ENCODE data around the gene ACSM4. TPM values are rescaled to one million over a fixed set of nuclear protein-coding genes. Genes with fewer than 3 reads are reported as not detected.

Gene ACSM4
- total and polyA plus RNA-seq, 9 of the 15 experiments (the other 6 are each of a cell fraction or from before 2014, with no cell fraction given) = not detected

- TF ChIP-seq BRF1 (IDR thresholded peaks at IDR 0.05; ENCODE audit: borderline replicate concordance, extremely low read depth, insufficient read length) (no peak), ELK1 (CRISPR knock-in tag; IDR thresholded peaks at IDR 0.05) (no peak), POLR3G (IDR thresholded peaks at IDR 0.05; ENCODE audit: extremely low read depth, insufficient read length, insufficient replicate concordance) (no peak), ZNF76 (CRISPR knock-in tag; IDR thresholded peaks at IDR 0.05; ENCODE audit: borderline replicate concordance) (no peak), RBFOX2 (IDR thresholded peaks at IDR 0.05; ENCODE audit: low read depth, low read length) (no peak), MXD1 (CRISPR knock-in tag; IDR thresholded peaks at IDR 0.05; ENCODE audit: borderline replicate concordance, poor library complexity, severe bottlenecking) (no peak), SUPT5H (IDR thresholded peaks at IDR 0.05) (no peak), NCOA2 (IDR thresholded peaks at IDR 0.05; ENCODE audit: partially characterized antibody in 2 of 2) (no peak), ZBTB11 (CRISPR knock-in tag; IDR thresholded peaks at IDR 0.05) (no peak), ZNF232 (CRISPR knock-in tag; IDR thresholded peaks at IDR 0.05) (no peak), CC2D1A (IDR thresholded peaks at IDR 0.05) (no peak), NCOA6 (IDR thresholded peaks at IDR 0.05) (no peak), PHF21A (IDR thresholded peaks at IDR 0.05; ENCODE audit: borderline replicate concordance, low read depth) (no peak), GABPB2 (CRISPR knock-in tag; conservative IDR thresholded peaks at IDR 0.05) (no peak), ZNF124 (CRISPR knock-in tag; IDR thresholded peaks at IDR 0.05) (no peak), HSF4 (CRISPR knock-in tag; IDR thresholded peaks at IDR 0.05; ENCODE audit: borderline replicate concordance) (no peak), CSDE1 (IDR thresholded peaks at IDR 0.05) (no peak), ZNF121 (CRISPR knock-in tag; conservative IDR thresholded peaks at IDR 0.05) (no peak), HBP1 (CRISPR knock-in tag; IDR thresholded peaks at IDR 0.05) (no peak), CREB3 (tag; conservative IDR thresholded peaks at IDR 0.05; ENCODE audit: low read depth) (no peak), MEIS2 (IDR thresholded peaks at IDR 0.05; ENCODE audit: partially characterized antibody) (peak; percentile 45)
These were observed 1.4 kb upstream of the ACSM4 start (continued) for GRCh38 chr12:7302266-7302986.
